GM08714 (cell line): ENCODE data around the gene SERPINB3.

ENCODE experiments used
- H3K4me3 ChIP-seq: fragments of 200-500 bp; sonication (Bioruptor generic); 2 replicates; pipeline ENCODE4 v1.5.1; 2014; ENCODE audit warnings: mild to moderate bottlenecking, low read length, inconsistent platforms
- ZNF274 ChIP-seq: IDR thresholded peaks from 2 replicates; pipeline ENCODE4 v1.6.1; 2012; ENCODE audit warnings: mild to moderate bottlenecking, low read depth, low read length

SERPINB3 gene

GRCh38 chr18:63626431-63626830 is 35.3 kb downstream of the SERPINB3 start:
- no peak for TF ChIP-seq ZNF274
- H3K4me3 ChIP-seq = no peak overlapping the region

GRCh38 chr18:63624863-63625262 is 36.8 kb downstream of the SERPINB3 start:
- TF ChIP-seq ZNF274 = no peak

DNA sequence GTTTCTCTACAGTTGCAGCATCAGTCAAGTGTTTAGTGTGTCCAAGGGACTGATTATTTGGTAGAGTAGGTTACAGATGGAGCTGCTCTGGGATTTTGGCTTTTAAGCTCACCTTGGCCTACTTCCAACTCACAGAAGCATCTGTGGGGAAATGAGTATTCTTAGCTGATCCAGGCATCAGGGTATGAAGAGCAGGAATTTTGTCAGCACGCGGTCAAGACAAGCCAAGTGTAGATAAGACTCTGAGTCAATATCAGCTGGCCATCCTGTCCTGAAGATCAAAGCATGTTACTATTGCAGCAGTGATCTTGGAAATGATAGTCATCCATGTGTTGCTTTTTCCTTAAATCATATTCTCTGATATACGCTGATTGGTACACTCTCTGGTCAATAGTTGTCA is 42.0 kb downstream of the SERPINB3 start:
- no peak overlapping the region for H3K4me3 ChIP-seq
- TF ChIP-seq ZNF274 = no peak

More at GRCh38 chr18:63624863-63625262, 36.8 kb downstream of the SERPINB3 start:
- H3K4me3 ChIP-seq = no peak overlapping the region

GRCh38 chr18:63617915-63618234 is 43.8 kb downstream of the SERPINB3 start:
- TF ChIP-seq ZNF274 = no peak
- H3K4me3 ChIP-seq = no peak overlapping the region

- no peak for TF ChIP-seq ZNF274
- H3K4me3 ChIP-seq = no peak overlapping the region
These were observed 44.4 kb downstream of the SERPINB3 start for GRCh38 chr18:63617049-63617914.

DNA sequence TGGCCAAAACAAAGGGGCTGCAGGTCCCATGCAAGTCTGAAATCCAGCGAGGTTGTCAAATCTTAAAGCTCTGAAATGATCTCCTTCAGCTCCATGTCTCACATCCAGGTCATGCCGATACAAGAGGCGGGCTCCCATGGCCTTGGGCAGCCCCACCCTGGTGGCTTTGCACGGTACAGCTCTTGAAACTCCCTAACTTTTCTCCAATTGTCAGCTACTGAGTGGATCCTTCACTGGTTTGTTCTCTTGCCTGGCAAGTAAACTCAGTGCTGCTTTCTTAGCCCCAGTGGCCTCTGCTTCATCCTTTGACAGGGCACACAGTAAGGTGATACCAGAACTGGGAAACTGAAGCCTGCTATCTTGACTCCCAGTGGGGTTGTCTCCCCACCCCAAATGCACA is 48.3 kb downstream of the SERPINB3 start:
- TF ChIP-seq ZNF274 = no peak
- no peak overlapping the region for H3K4me3 ChIP-seq

DNA sequence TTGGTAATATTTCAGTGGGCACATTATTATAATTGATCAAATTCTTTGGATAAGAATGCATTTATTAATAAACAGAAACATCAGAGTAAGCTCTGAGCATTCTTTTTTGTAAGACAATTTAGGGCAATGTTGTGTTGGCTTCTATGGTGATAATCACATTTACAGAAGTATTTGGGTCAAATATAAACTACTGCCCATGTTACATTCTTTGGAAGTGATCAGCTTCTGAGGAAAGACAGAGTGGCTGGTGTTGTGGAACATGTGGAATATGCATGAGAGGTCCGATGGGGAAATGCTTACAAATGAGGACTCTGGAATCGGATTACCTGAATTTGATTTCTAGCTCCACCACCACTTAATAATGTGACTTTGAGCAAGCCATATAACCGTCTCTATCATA is 55.2 kb downstream of the SERPINB3 start:
- no peak overlapping the region for H3K4me3 ChIP-seq
- no peak for TF ChIP-seq ZNF274
